WTC11 (cell line): ENCODE results near the gene GBF1. TPM values are rescaled to one million over a fixed set of nuclear protein-coding genes. Genes with fewer than 3 reads are reported as not detected.

Experiments
- ATAC-seq: fragments of 200-7000 bp; cut with Tn5 transposase; 2 replicates; pipeline ENCODE4 v1.10.0; 2021; ENCODE audit warnings: mild to moderate bottlenecking, moderate library complexity
- CTCF ChIA-PET: fragments of 300-600 bp; sonication (Branson Sonifier 250); formaldehyde crosslinking; loops from one replicate; lab custom pipeline; 2021; ENCODE audit warnings: antibody characterized with exemption; lab: Charles Lee
- POLR2A ChIA-PET: fragments of 350-600 bp; sonication (Branson Sonifier 250); formaldehyde crosslinking; loops from one replicate; lab custom pipeline; 2021; ENCODE audit warnings: antibody characterized with exemption; lab: Charles Lee
- DNase-seq: peaks from one replicate; pipeline ENCODE4 v3.0.0; 2021; ENCODE audit warnings: low spot score
- H3K27ac Mint-ChIP-seq: 2 replicates; pipeline ENCODE4 v1.8.0; 2021; ENCODE audit warnings: mixed read lengths
- H3K27me3 Mint-ChIP-seq: 2 replicates; pipeline ENCODE4 v1.8.0; 2021; ENCODE audit warnings: low read depth, mild to moderate bottlenecking, moderate library complexity, mixed read lengths
- H3K36me3 Mint-ChIP-seq: 2 replicates; pipeline ENCODE4 v1.8.0; 2021; ENCODE audit warnings: mixed read lengths
- H3K4me1 Mint-ChIP-seq: 2 replicates; pipeline ENCODE4 v1.8.0; 2022; ENCODE audit warnings: mixed read lengths
- H3K4me3 Mint-ChIP-seq: 2 replicates; pipeline ENCODE4 v1.8.0; 2021; ENCODE audit warnings: mild to moderate bottlenecking, moderate library complexity, mixed read lengths
- H3K9me3 Mint-ChIP-seq: 2 replicates; pipeline ENCODE4 v1.8.0; 2021; ENCODE audit warnings: mixed read lengths
- ATF1 ChIP-seq: sonication (generic); formaldehyde crosslinking; IDR thresholded peaks from 2 replicates; pipeline ENCODE4 v1.8.1; 2023; ENCODE audit warnings: mild to moderate bottlenecking, moderate library complexity, missing genetic modification reagents
- ESRRA ChIP-seq: sonication (generic); formaldehyde crosslinking; IDR thresholded peaks from 2 replicates; pipeline ENCODE4 v1.8.1; 2022; ENCODE audit warnings: mild to moderate bottlenecking, missing genetic modification reagents, borderline replicate concordance
- FOXK1 ChIP-seq: sonication (generic); formaldehyde crosslinking; IDR thresholded peaks from 2 replicates; pipeline ENCODE4 v1.8.0; 2022; ENCODE audit warnings: mild to moderate bottlenecking, moderate library complexity, missing genetic modification reagents
- HMGA2 ChIP-seq: fragments of 250-450 bp; sonication (Bioruptor Pico); IDR thresholded peaks from 2 replicates; pipeline ENCODE4 v1.4.0; 2021; ENCODE audit warnings: mild to moderate bottlenecking, moderate library complexity
- MYBL2 ChIP-seq: sonication (generic); formaldehyde crosslinking; IDR thresholded peaks from 2 replicates; pipeline ENCODE4 v1.8.1; 2023; ENCODE audit warnings: mild to moderate bottlenecking, moderate library complexity, missing genetic modification reagents
- RELA ChIP-seq: sonication (generic); formaldehyde crosslinking; IDR thresholded peaks from 2 replicates; pipeline ENCODE4 v1.8.1; 2022; ENCODE audit warnings: missing genetic modification reagents, mild to moderate bottlenecking, borderline replicate concordance
- SMAD3 ChIP-seq: sonication (generic); formaldehyde crosslinking; IDR thresholded peaks from 2 replicates; pipeline ENCODE4 v1.8.0; 2022; ENCODE audit warnings: missing genetic modification reagents, mild to moderate bottlenecking, borderline replicate concordance
- SP1 ChIP-seq: sonication (generic); formaldehyde crosslinking; conservative IDR thresholded peaks from 2 replicates; pipeline ENCODE4 v1.8.1; 2022; ENCODE audit warnings: missing genetic modification reagents
- TEAD1 ChIP-seq: sonication (generic); formaldehyde crosslinking; IDR thresholded peaks from 2 replicates; pipeline ENCODE4 v1.8.0; 2022; ENCODE audit warnings: mild to moderate bottlenecking, missing genetic modification reagents
- TP53 ChIP-seq: sonication (generic); formaldehyde crosslinking; IDR thresholded peaks from 2 replicates; pipeline ENCODE4 v1.8.1; 2023; ENCODE audit warnings: mild to moderate bottlenecking, missing genetic modification reagents
- ZNF423 ChIP-seq: fragments of 250-450 bp; sonication (Bioruptor Pico); IDR thresholded peaks from 2 replicates; pipeline ENCODE4 v2.1.2; 2022; ENCODE audit warnings: mild to moderate bottlenecking, moderate library complexity
- total RNA-seq: library from RNA; stranded (reverse); gene quantifications from 3 replicates; pipeline ENCODE4 v1.2.3, GENCODE V29; 2021
- TF ChIP-seq, protein P1 (sequence below): sonication (generic); formaldehyde crosslinking; IDR thresholded peaks from 2 replicates; pipeline ENCODE4 v1.8.0; 2023; ENCODE audit warnings: missing genetic modification reagents
- TF ChIP-seq, protein P2 (sequence below): sonication (generic); formaldehyde crosslinking; IDR thresholded peaks from 2 replicates; pipeline ENCODE4 v1.8.1; 2022; ENCODE audit warnings: mild to moderate bottlenecking, moderate library complexity, missing genetic modification reagents
- TF ChIP-seq, protein P3 (sequence below): sonication (generic); formaldehyde crosslinking; IDR thresholded peaks from 2 replicates; pipeline ENCODE4 v1.8.1; 2023; ENCODE audit warnings: mild to moderate bottlenecking, missing genetic modification reagents, borderline replicate concordance
- TF ChIP-seq, protein P4 (sequence below): sonication (generic); formaldehyde crosslinking; IDR thresholded peaks from 2 replicates; pipeline ENCODE4 v1.8.0; 2023; ENCODE audit warnings: mild to moderate bottlenecking, missing genetic modification reagents
- TF ChIP-seq, protein P5 (sequence below): sonication (generic); formaldehyde crosslinking; IDR thresholded peaks from 2 replicates; pipeline ENCODE4 v1.8.1; 2022; ENCODE audit warnings: mild to moderate bottlenecking, missing genetic modification reagents, moderate library complexity, borderline replicate concordance
- TF ChIP-seq, protein P6 (sequence below): sonication (generic); formaldehyde crosslinking; IDR thresholded peaks from 2 replicates; pipeline ENCODE4 v1.8.1; 2023; ENCODE audit warnings: mild to moderate bottlenecking, missing genetic modification reagents

GBF1 gene
- total RNA-seq, 1 experiment from 2014 or later = 32.4 TPM

DNA sequence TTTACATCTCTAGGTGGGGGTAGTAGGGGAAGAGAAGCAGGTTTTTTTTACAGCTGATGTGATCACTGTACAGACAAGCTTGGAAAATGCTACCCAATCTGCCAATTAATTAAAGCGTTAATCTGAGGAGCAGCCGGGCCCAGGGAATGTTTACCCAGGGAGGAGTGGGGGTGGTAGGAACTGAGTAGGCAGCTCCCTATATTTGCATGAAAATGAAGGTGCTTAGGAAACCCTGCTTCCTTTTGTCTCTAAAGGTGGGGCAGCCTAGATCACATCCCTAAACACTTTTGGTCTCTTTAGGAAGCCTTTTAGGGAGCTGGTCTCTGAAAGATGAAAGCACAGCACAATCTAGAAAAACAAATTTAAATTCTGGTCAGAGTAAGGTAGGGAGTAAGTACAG, 97.1 kb downstream of the GBF1 start:
- H3K4me3 Mint-ChIP-seq = no peak overlapping the region
- no peak for TF ChIP-seq ATF1 (CRISPR knock-in tag)
- no peak for TF ChIP-seq ESRRA (CRISPR knock-in tag)
- TF ChIP-seq, protein P1, sequence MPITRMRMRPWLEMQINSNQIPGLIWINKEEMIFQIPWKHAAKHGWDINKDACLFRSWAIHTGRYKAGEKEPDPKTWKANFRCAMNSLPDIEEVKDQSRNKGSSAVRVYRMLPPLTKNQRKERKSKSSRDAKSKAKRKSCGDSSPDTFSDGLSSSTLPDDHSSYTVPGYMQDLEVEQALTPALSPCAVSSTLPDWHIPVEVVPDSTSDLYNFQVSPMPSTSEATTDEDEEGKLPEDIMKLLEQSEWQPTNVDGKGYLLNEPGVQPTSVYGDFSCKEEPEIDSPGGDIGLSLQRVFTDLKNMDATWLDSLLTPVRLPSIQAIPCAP = no peak
- TF ChIP-seq SP1 = peak; percentile 59
- TF ChIP-seq, protein P2, sequence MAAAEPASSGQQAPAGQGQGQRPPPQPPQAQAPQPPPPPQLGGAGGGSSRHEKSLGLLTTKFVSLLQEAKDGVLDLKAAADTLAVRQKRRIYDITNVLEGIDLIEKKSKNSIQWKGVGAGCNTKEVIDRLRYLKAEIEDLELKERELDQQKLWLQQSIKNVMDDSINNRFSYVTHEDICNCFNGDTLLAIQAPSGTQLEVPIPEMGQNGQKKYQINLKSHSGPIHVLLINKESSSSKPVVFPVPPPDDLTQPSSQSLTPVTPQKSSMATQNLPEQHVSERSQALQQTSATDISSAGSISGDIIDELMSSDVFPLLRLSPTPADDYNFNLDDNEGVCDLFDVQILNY (CRISPR knock-in tag) = no peak
- 0 out of 2 replicates have a peak, but pooled peaks have one; percentile 32 for TF ChIP-seq TP53
- TF ChIP-seq, protein P3, sequence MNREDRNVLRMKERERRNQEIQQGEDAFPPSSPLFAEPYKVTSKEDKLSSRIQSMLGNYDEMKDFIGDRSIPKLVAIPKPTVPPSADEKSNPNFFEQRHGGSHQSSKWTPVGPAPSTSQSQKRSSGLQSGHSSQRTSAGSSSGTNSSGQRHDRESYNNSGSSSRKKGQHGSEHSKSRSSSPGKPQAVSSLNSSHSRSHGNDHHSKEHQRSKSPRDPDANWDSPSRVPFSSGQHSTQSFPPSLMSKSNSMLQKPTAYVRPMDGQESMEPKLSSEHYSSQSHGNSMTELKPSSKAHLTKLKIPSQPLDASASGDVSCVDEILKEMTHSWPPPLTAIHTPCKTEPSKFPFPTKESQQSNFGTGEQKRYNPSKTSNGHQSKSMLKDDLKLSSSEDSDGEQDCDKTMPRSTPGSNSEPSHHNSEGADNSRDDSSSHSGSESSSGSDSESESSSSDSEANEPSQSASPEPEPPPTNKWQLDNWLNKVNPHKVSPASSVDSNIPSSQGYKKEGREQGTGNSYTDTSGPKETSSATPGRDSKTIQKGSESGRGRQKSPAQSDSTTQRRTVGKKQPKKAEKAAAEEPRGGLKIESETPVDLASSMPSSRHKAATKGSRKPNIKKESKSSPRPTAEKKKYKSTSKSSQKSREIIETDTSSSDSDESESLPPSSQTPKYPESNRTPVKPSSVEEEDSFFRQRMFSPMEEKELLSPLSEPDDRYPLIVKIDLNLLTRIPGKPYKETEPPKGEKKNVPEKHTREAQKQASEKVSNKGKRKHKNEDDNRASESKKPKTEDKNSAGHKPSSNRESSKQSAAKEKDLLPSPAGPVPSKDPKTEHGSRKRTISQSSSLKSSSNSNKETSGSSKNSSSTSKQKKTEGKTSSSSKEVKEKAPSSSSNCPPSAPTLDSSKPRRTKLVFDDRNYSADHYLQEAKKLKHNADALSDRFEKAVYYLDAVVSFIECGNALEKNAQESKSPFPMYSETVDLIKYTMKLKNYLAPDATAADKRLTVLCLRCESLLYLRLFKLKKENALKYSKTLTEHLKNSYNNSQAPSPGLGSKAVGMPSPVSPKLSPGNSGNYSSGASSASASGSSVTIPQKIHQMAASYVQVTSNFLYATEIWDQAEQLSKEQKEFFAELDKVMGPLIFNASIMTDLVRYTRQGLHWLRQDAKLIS = 0 out of 2 replicates have a peak, but pooled peaks have one; percentile 19
- TF ChIP-seq HMGA2 (CRISPR knock-in tag) = no peak
- no peak for TF ChIP-seq ZNF423 (CRISPR knock-in tag)
- no peak for TF ChIP-seq MYBL2 (CRISPR knock-in tag)
- peak; percentile 74 for TF ChIP-seq FOXK1
- TF ChIP-seq, protein P4, sequence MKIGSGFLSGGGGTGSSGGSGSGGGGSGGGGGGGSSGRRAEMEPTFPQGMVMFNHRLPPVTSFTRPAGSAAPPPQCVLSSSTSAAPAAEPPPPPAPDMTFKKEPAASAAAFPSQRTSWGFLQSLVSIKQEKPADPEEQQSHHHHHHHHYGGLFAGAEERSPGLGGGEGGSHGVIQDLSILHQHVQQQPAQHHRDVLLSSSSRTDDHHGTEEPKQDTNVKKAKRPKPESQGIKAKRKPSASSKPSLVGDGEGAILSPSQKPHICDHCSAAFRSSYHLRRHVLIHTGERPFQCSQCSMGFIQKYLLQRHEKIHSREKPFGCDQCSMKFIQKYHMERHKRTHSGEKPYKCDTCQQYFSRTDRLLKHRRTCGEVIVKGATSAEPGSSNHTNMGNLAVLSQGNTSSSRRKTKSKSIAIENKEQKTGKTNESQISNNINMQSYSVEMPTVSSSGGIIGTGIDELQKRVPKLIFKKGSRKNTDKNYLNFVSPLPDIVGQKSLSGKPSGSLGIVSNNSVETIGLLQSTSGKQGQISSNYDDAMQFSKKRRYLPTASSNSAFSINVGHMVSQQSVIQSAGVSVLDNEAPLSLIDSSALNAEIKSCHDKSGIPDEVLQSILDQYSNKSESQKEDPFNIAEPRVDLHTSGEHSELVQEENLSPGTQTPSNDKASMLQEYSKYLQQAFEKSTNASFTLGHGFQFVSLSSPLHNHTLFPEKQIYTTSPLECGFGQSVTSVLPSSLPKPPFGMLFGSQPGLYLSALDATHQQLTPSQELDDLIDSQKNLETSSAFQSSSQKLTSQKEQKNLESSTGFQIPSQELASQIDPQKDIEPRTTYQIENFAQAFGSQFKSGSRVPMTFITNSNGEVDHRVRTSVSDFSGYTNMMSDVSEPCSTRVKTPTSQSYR (CRISPR knock-in tag) = 0 out of 2 replicates have a peak, but pooled peaks have one; percentile 37
- TF ChIP-seq SMAD3 (CRISPR knock-in tag) = no peak
- TF ChIP-seq, protein P5, sequence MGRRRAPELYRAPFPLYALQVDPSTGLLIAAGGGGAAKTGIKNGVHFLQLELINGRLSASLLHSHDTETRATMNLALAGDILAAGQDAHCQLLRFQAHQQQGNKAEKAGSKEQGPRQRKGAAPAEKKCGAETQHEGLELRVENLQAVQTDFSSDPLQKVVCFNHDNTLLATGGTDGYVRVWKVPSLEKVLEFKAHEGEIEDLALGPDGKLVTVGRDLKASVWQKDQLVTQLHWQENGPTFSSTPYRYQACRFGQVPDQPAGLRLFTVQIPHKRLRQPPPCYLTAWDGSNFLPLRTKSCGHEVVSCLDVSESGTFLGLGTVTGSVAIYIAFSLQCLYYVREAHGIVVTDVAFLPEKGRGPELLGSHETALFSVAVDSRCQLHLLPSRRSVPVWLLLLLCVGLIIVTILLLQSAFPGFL (CRISPR knock-in tag) = no peak
- TF ChIP-seq RELA (CRISPR knock-in tag) = no peak
- TF ChIP-seq TEAD1 = 0 out of 2 replicates have a peak, but pooled peaks have one; percentile 58
- TF ChIP-seq, protein P6, sequence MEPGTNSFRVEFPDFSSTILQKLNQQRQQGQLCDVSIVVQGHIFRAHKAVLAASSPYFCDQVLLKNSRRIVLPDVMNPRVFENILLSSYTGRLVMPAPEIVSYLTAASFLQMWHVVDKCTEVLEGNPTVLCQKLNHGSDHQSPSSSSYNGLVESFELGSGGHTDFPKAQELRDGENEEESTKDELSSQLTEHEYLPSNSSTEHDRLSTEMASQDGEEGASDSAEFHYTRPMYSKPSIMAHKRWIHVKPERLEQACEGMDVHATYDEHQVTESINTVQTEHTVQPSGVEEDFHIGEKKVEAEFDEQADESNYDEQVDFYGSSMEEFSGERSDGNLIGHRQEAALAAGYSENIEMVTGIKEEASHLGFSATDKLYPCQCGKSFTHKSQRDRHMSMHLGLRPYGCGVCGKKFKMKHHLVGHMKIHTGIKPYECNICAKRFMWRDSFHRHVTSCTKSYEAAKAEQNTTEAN (CRISPR knock-in tag) = 0 out of 2 replicates have a peak, but pooled peaks have one; percentile 34
- TF ChIP-seq, all 79 proteins: peak for 7
- peaks cover 97% of the 10 kb centered on the region for H3K27me3 Mint-ChIP-seq
- H3K36me3 Mint-ChIP-seq = peaks cover 14% of the 10 kb centered on the region
- H3K9me3 Mint-ChIP-seq = no peaks in the 10 kb centered on the region
- H3K4me1 Mint-ChIP-seq = peaks cover 10% of the 10 kb centered on the region
- H3K27ac Mint-ChIP-seq = no peak overlapping the region
- POLR2A ChIA-PET = interaction anchor here (0.9 to 1.0 kb wide), 2 partner anchors 110 to 112 kb away, joined by 3 to 4 read pairs; no protein-coding TSS in a partner anchor
- DNase-seq (peak; percentile 59), ATAC-seq (peak; percentile 98)
- CTCF ChIA-PET = interaction anchor here (1.0 to 20.2 kb wide), 8 partner anchors 10 to 336 kb away, joined by 3 to 906 read pairs (median 6); partner anchors contain the start of genes ELOVL3, NFKB2, PITX3 and SUFU
